ENCODE results near the gene YPEL3.

GRCh38 chr16:30144017-30144416 is 48.0 kb upstream of the YPEL3 start:
- TF ChIP-seq CTCF (IDR thresholded peaks at IDR 0.05; ENCODE audit: poor library complexity, severe bottlenecking) (no peak), MXI1 (conservative IDR thresholded peaks at IDR 0.05; ENCODE audit: poor library complexity, severe bottlenecking) (no peak), EP300 (conservative IDR thresholded peaks at IDR 0.05; ENCODE audit: poor library complexity, severe bottlenecking) (no peak), POLR2AphosphoS5 (IDR thresholded peaks at IDR 0.05) (no peak), TAF1 (IDR thresholded peaks at IDR 0.05; ENCODE audit: low read depth) (no peak), REST (IDR thresholded peaks at IDR 0.05; ENCODE audit: borderline replicate concordance) (no peak), EZH2 (IDR thresholded peaks at IDR 0.05; ENCODE audit: borderline replicate concordance, insufficient read depth, low read length, poor library complexity, severe bottlenecking) (no peak), RAD21 (conservative IDR thresholded peaks at IDR 0.05) (no peak), SMC3 (conservative IDR thresholded peaks at IDR 0.05; ENCODE audit: poor library complexity) (no peak)

Measured in neural cell (in vitro differentiated cells).